Heart left ventricle (tissue), 16 donors: ENCODE measurements around the gene MAN1C1. TPM values are rescaled to one million over a fixed set of nuclear protein-coding genes. Genes with fewer than 3 reads are reported as not detected.

ENCODE experiments used
- ATAC-seq, 4 donors: fragments of 200-7000 bp; cut with Tn5 transposase; one replicate each; pipeline ENCODE4 v1.9.1; 2020 to 2022; ENCODE audit warnings: moderate library complexity in 4 of 4, mild to moderate bottlenecking in 3 of 4, moderate number of reproducible peaks in 1 of 4
- DNase-seq, 5 donors: peaks; one replicate each; pipeline ENCODE4 v3.0.0-alpha.2; 2020
- H3K27ac ChIP-seq, 12 donors: fragments of 200-600 bp; sonication (generic) in 4 of 12; one replicate each; pipeline versions ENCODE4 v1.5.0 to v1.8.0; 2016 to 2022; ENCODE audit warnings: mild to moderate bottlenecking in 2 of 12
- H3K27me3 ChIP-seq, 9 donors: fragments of 200-600 bp; sonication (generic) in 2 of 9; one replicate each; pipeline versions ENCODE4 v1.5.1 to v1.8.0; 2016 to 2022; ENCODE audit warnings: mild to moderate bottlenecking in 3 of 9
- H3K36me3 ChIP-seq, 9 donors: fragments of 200-600 bp; sonication (generic) in 2 of 9; one replicate each; pipeline versions ENCODE4 v1.5.0 to v1.8.0; 2018 to 2022; ENCODE audit warnings: mild to moderate bottlenecking in 2 of 9
- H3K4me1 ChIP-seq, 12 donors: fragments of 200-600 bp; sonication (generic) in 4 of 12; one replicate each; pipeline versions ENCODE4 v1.5.0 to v1.8.0; 2016 to 2022; ENCODE audit warnings: mild to moderate bottlenecking in 3 of 12
- H3K4me3 ChIP-seq, 12 donors: fragments of 200-600 bp; sonication (generic) in 4 of 12; one replicate each; pipeline versions ENCODE4 v1.5.0 to v1.8.0; 2017 to 2022; ENCODE audit warnings: mild to moderate bottlenecking in 9 of 12, moderate library complexity in 4 of 12
- H3K9me3 ChIP-seq, 12 donors: fragments of 200-600 bp; sonication (generic) in 4 of 12; one replicate each; pipeline versions ENCODE4 v1.5.0 to v1.8.0; 2016 to 2022; ENCODE audit warnings: mild to moderate bottlenecking in 1 of 12
- CTCF ChIP-seq, 12 donors: fragments of 200-600 bp; sonication (generic) in 4 of 12; IDR thresholded peaks; one replicate each; pipeline versions ENCODE4 v1.5.0 to v1.8.0; 2018 to 2022; ENCODE audit warnings: antibody characterized with exemption in 12 of 12, mild to moderate bottlenecking in 5 of 12
- POLR2A ChIP-seq, 2 donors: fragments of 450-650 bp; IDR thresholded peaks; one replicate each; pipeline ENCODE4 v1.6.1; 2017; ENCODE audit warnings: antibody characterized with exemption in 2 of 2, mild to moderate bottlenecking in 2 of 2, moderate library complexity in 2 of 2
- WGBS, 4 donors: extraction: QIAGEN DNeasy Blood & Tissue Kit in 2 of 4; methylation state at CpG; one replicate each; pipeline versions ENCODE4 v1.1.5 to v1.1.7; 2013 to 2018; 5-methylcytosine and 5-hydroxymethylcytosine counted together
- intact Hi-C, 10 donors: fragments of 100-400 bp; cut with DNase I; formaldehyde crosslinking; loops; one replicate each; pipeline versions ENCODE4 v1.11.1 to v1.14.2; 2022
- polyA plus RNA-seq, 2 donors: library from polyadenylated mRNA; stranded (reverse); fragments of 200-250 nt; gene quantifications; one replicate each; pipeline ENCODE4 v1.2.3, GENCODE V29; 2013
- total RNA-seq, 9 donors: library from RNA; depleted of rRNA in 2 of 9; stranded (reverse); fragments of >200 nt in 2 of 9; fragmentation: NEBNext Ultra II Directional in 3 of 9; extraction: Animal tissue kit (Norgen Biotek cat#: 25700) in 3 of 9; gene quantifications; one replicate each; pipeline versions ENCODE4 v1.1.0 to v1.2.4, GENCODE V29; 2016 to 2023
- donor health status: ischemic (EF 13 %, LVEDD 7.1; RV severe dilation, severe dysfunction).
- donor health status: healthy with polysubstance abuse.
- donor health status: DM: no; HTN: yes; CAD: no.
- donor health status: DM: no; HTN: no; CAD: no.
- donor health status: ischemic (EF 25% LVEDD 6.9; RV normal size, moderate dysfunction).
- donor health status: ischemic (EF 25% LVEDD 5.7; RV mildly dilated, moderate dysfunction).
- donor health status: healthy.
- donor health status: DM: yes; HTN: yes; CAD: no.
- donor health status: ischemic (EF 35%, LVEDD 5.7; RV mildly dilated, moderate dysfunction).
- donor health status: nonischemic (EF 11% LVEDD 7.7; RV severe dilation, severe dysfunction).
- donor health status: DM: yes; HTN: yes; CAD: no.
- donor health status: PGD.
- donor health status: ischemic (EF 29% LVEDD 5.4; RV normal size, mild dysfunction).
- donor health status: nonischemic (EF 23%, LVEDD 6.1; RV moderate dilation, normal function).

Gene MAN1C1
- total and polyA plus RNA-seq, 11 donors, result 7.7 to 25.7 (median 14.7) TPM

- H3K4me1 ChIP-seq, result peaks cover 0 to 99% (median 91%) of the 10 kb centered on the region in 12 donors
- peak overlapping the region in 10 of 12 donors; percentile 6 to 96 (median 45) for H3K27ac ChIP-seq
- 59 to 70% (median 69%) methylated on average over 6 of the region's 6 CpGs for WGBS, 4 donors
- no peak overlapping the region for H3K4me3 ChIP-seq
- DNase-seq (no peak), ATAC-seq (no peak)
- no peaks in the 10 kb centered on the region for H3K36me3 ChIP-seq
- intact Hi-C loops, result loop anchor here in 2 of 10 donors (5.0 kb wide), 2 partner anchors 39 to 94 kb away; no protein-coding TSS in a partner anchor
- no peaks in the 10 kb centered on the region for H3K27me3 ChIP-seq
- H3K9me3 ChIP-seq, result no peaks in the 10 kb centered on the region
- TF ChIP-seq POLR2A (IDR thresholded peaks at IDR 0.05) (no peak), CTCF (IDR thresholded peaks at IDR 0.05) (no peak)
Observed at GRCh38 chr1:25703671-25704266, 87.2 kb downstream of the MAN1C1 start.

DNA sequence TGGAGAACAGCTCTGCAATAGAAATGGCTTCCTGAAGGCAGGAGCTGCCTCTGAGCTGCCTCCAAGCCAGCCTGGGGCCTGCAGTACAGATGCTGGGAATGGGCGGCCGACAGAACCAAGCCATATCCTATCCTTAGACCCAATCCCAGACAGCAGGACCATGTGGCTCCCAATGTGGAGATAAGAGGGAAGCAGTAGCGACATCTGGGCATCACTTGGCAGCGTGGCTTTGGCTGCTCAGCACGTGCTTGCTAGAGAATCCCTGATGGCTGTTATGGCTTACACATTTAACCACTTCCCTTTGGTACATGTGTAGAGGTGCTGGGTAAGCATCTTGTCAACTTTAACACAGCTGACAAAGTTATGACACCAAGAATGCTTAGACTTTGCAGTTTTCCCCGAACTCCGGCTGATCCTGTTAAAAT lies 87.7 kb downstream of the MAN1C1 start:
- H3K9me3 ChIP-seq, result no peaks in the 10 kb centered on the region
- no peaks in the 10 kb centered on the region for H3K27me3 ChIP-seq
- H3K4me1 ChIP-seq, result peaks cover 0 to 95% (median 88%) of the 10 kb centered on the region in 12 donors
- no peaks in the 10 kb centered on the region for H3K36me3 ChIP-seq
- WGBS, 4 donors, result 39 to 76% (median 47%) methylated on average over 7 of the region's 7 CpGs
- H3K4me3 ChIP-seq, result no peak overlapping the region
- H3K27ac ChIP-seq, result peak overlapping the region in 10 of 12 donors; percentile 7 to 96 (median 45)
- DNase-seq (peak in 2 of 5 donors; percentile 68), ATAC-seq (peak in 2 of 4 donors; percentile 21)
- intact Hi-C loops, result loop anchor here in 2 of 10 donors (5.0 kb wide), 2 partner anchors 38 to 93 kb away; no protein-coding TSS in a partner anchor
- TF ChIP-seq CTCF (IDR thresholded peaks at IDR 0.05) (no peak), POLR2A (IDR thresholded peaks at IDR 0.05) (no peak)

DNA sequence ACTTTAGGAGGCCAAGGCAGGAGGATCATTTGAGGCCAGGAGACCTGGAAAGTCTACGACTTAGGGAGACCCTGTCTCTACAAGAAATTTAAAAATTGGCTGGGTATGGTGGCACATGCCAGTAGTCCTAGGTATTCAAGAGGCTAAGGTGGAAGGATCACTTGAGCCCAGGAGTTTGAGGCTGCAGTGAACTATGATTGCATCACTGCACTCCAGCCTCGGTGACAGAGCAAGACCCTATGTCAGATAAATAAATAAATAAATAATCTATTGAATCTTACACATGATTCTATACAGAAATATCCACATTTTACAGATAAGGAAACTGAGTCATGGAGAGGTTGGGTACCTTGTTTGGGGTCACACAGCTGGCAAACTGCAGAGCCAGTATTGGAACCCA lies 89.1 kb downstream of the MAN1C1 start:
- H3K4me1 ChIP-seq, result peaks cover 0 to 81% (median 75%) of the 10 kb centered on the region in 12 donors
- no peak overlapping the region for H3K4me3 ChIP-seq
- H3K27ac ChIP-seq, result peak overlapping the region in 1 of 12 donors; percentile 79
- intact Hi-C loops, result loop anchor here in 1 of 10 donors (5.0 kb wide), 1 partner anchor 37 kb away; no protein-coding TSS in a partner anchor
- no peaks in the 10 kb centered on the region for H3K36me3 ChIP-seq
- 91 to 94% (median 93%) methylated on average over 2 of the region's 2 CpGs for WGBS, 4 donors
- no peaks in the 10 kb centered on the region for H3K27me3 ChIP-seq
- no peak for TF ChIP-seq CTCF (IDR thresholded peaks at IDR 0.05)
- no peak for TF ChIP-seq POLR2A (IDR thresholded peaks at IDR 0.05)
- no peaks in the 10 kb centered on the region for H3K9me3 ChIP-seq
- ATAC-seq (no peak), DNase-seq (no peak)
